ENCODE results near the gene MCF2L2.

MCF2L2 gene

DNA sequence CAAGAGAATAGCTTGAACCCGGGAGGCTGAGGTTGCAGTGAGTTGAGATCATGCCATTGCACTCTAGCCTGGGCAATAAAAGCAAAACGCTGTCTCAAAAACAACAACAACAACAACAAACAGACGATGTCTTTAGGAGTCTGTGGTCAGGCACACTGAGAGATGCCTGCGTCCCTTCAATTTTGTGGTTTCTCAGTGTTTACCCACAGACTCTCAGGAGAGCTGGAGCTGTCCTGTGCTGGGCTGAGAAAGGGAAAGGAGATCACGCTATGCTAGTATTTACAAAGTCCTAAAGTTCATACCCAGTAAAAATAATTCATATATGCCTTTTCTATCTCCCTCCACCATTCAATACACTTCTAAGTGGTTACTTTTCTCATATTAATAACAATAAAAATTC, 272.2 kb downstream of the MCF2L2 start:
- ATAC-seq: no peak
- TF ChIP-seq TOX (CRISPR knock-in tag; IDR thresholded peaks at IDR 0.05; ENCODE audit: borderline replicate concordance) (no peak), CSRNP3 (CRISPR knock-in tag; IDR thresholded peaks at IDR 0.05) (no peak), ZC3H10 (CRISPR knock-in tag; IDR thresholded peaks at IDR 0.05) (no peak), ZFP3 (CRISPR knock-in tag; IDR thresholded peaks at IDR 0.05) (no peak), RARB (CRISPR knock-in tag; IDR thresholded peaks at IDR 0.05) (no peak), CREB5 (CRISPR knock-in tag; IDR thresholded peaks at IDR 0.05; ENCODE audit: low read depth) (no peak), ESRRG (CRISPR knock-in tag; IDR thresholded peaks at IDR 0.05) (no peak), TSHZ2 (CRISPR knock-in tag; IDR thresholded peaks at IDR 0.05) (no peak), ZNF70 (CRISPR knock-in tag; IDR thresholded peaks at IDR 0.05) (no peak), PPARA (CRISPR knock-in tag; IDR thresholded peaks at IDR 0.05; ENCODE audit: borderline replicate concordance) (no peak), PATZ1 (CRISPR knock-in tag; IDR thresholded peaks at IDR 0.05; ENCODE audit: borderline replicate concordance) (no peak), CSDC2 (CRISPR knock-in tag; IDR thresholded peaks at IDR 0.05) (no peak), GLIS3 (CRISPR knock-in tag; IDR thresholded peaks at IDR 0.05) (no peak), ZNF565 (CRISPR knock-in tag; conservative IDR thresholded peaks at IDR 0.05; ENCODE audit: low read depth) (no peak), BACH2 (CRISPR knock-in tag; IDR thresholded peaks at IDR 0.05; ENCODE audit: borderline replicate concordance) (no peak), ISL1 (CRISPR knock-in tag; IDR thresholded peaks at IDR 0.05) (no peak), ZFP30 (CRISPR knock-in tag; IDR thresholded peaks at IDR 0.05) (no peak)

DNA sequence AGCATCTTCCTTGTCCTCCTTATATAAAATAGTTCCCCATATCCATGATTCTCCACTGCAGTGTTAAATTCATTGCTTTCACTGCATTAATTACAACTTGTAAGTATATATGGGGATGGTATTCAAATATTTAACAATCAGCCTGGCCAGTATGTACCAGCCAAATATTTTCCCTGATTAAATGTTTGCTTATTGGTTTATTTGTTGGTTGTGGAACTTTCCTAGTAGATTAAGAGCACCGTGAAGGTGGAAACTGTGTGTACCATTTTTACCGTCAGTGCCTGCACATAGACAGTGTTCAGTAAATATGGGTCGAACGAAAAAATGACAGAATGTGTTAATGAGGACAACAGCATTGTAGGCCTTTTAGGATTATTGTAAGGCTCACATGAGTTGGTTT, 272.9 kb downstream of the MCF2L2 start:
- TF ChIP-seq CREB5 (CRISPR knock-in tag; IDR thresholded peaks at IDR 0.05; ENCODE audit: low read depth): no peak
- TF ChIP-seq PPARA (CRISPR knock-in tag; IDR thresholded peaks at IDR 0.05; ENCODE audit: borderline replicate concordance): no peak
- TF ChIP-seq POU6F1 (CRISPR knock-in tag; IDR thresholded peaks at IDR 0.05; ENCODE audit: borderline replicate concordance, low read depth): no peak
- no peak for TF ChIP-seq ARNTL (CRISPR knock-in tag; IDR thresholded peaks at IDR 0.05; ENCODE audit: borderline replicate concordance, low read depth)
- no peak for TF ChIP-seq ISL1 (CRISPR knock-in tag; IDR thresholded peaks at IDR 0.05)
- TF ChIP-seq ESRRG (CRISPR knock-in tag; IDR thresholded peaks at IDR 0.05): no peak
- no peak for TF ChIP-seq CSDC2 (CRISPR knock-in tag; IDR thresholded peaks at IDR 0.05)
- TF ChIP-seq ZFP3 (CRISPR knock-in tag; IDR thresholded peaks at IDR 0.05): no peak
- no peak for TF ChIP-seq ZNF565 (CRISPR knock-in tag; conservative IDR thresholded peaks at IDR 0.05; ENCODE audit: low read depth)
- no peak for TF ChIP-seq ZFP30 (CRISPR knock-in tag; IDR thresholded peaks at IDR 0.05)
- TF ChIP-seq GLIS3 (CRISPR knock-in tag; IDR thresholded peaks at IDR 0.05): no peak
- no peak for TF ChIP-seq TSHZ2 (CRISPR knock-in tag; IDR thresholded peaks at IDR 0.05)
- TF ChIP-seq RARB (CRISPR knock-in tag; IDR thresholded peaks at IDR 0.05): no peak
- no peak for TF ChIP-seq OSR1 (CRISPR knock-in tag; IDR thresholded peaks at IDR 0.05)
- ATAC-seq: no peak

All from SK-N-SH treated with all-trans-retinoic acid at 6 μM for 48 hours (cell line).